GM12801 (cell line): ENCODE results near the gene FSIP1.

Experiments used
- CTCF ChIP-seq: IDR thresholded peaks from one replicate; pipeline ENCODE4 v1.5.1; 2011; ENCODE audit warnings: control low read depth; ENCODE audit not compliant: insufficient read length; ENCODE audit errors: extremely low read depth

FSIP1 gene

DNA sequence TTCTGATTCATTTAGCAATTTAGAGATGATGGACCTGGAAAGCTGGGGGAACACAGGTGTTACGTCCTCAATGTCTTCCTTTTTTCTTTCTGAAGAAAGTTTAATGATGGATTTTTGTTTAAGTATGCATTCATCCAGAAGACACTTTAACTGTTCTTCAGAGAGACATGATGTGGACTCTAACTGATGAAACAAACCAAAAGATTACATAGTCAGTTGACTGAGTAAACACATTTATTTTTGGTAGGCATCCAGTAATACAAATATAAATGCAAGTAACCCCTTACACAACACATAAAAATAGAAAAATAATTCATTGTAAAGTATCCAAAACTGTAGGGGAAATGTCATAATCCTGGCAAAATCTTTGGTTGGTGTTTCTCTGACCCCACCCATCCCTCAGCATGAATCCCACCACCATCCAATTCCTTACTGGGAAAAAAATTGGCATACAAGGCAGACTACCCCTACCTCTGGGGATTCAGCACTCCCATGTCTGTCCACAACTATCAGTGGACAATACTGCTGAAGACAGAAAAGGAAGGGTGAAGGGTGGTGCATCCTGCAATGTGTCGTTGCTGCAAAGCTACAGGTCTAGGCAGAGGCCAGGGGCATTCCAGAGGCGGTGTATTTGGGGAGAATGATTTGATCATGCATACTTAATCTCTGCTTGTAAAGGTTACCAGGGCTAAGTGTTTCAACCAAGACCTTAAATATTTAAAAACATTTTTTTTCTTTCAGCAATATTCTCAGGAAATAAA, 164.4 kb downstream of the FSIP1 start:
- no peak for TF ChIP-seq CTCF

GRCh38 chr15:39616731-39617455, 165.7 kb downstream of the FSIP1 start:
- TF ChIP-seq CTCF, result no peak

- TF ChIP-seq CTCF, result no peak
These were observed 168.8 kb downstream of the FSIP1 start for GRCh38 chr15:39613861-39614260.

GRCh38 chr15:39613271-39613670, 169.4 kb downstream of the FSIP1 start:
- no peak for TF ChIP-seq CTCF

DNA sequence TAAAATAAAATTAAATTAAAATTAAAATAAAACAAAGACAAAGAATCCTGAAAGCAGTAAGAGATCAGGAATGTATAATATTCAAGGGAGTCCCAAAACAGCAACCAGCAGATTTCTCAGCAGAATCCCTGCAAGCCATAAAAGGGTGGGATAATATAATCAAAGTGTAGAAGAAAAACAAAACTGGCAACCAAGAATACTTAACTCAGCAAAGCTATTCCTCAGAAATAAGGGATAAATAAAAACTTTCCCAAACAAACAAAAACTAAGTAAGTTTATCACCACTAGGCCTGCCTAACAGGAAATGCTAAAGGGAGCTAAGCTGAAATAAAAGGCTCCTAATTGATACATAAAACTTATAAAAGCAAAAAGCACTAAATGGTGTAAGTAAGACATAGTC, 172.0 kb downstream of the FSIP1 start:
- TF ChIP-seq CTCF, result no peak

DNA sequence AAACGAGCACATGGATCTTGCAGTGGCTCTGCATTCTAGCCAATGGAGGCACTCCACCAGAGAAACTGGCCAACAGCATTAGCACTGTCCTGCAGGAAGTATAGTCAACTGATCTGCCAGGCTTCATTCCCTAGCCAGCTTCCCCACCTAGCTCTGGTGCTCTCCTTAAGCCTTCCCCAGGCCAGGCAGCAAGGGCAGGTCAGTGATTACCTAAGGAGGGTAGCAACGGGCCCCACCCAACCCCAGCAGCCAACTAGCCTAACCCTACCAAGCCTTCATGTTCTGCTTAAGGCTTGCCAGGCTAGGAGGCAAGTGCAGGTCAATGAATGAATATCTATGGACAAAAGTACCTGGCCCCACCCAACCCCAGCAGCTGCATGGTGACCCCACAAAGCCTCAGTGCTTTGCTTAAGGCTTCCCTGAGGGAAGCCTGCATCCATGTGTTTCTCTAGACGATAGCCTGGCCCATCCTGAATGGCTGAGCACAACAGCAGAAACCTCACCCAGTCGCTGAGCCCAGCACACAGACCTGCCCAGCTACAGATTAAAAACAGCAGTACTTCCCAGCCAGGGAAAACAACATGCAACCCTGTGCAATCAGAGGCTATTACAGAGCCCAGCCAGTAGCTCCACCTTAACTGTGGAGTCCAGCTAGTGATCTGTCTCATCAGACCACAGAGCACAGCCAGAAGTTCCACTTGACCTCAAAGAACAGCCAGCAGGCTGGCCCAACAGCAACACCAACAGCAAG, 173.3 kb downstream of the FSIP1 start:
- no peak for TF ChIP-seq CTCF
